Activated T-cell treated with anti-CD3 and anti-CD28 coated beads, Interleukin-2, amount 50 U/mL, for 4 hours (primary cell): ENCODE results near the gene CHST12. TPM values are rescaled to one million over a fixed set of nuclear protein-coding genes. Genes with fewer than 3 reads are reported as not detected.
"Not testable (repeated sequence)": the region's sequence is repeated elsewhere in the genome, so short reads cannot be mapped to it uniquely, and the experiment has no call there.

Experiments used
- ATAC-seq, 2 donors: fragments of 200-7000 bp; cut with Tn5 transposase; one replicate each; pipeline ENCODE4 v1.10.0; 2021
- DNase-seq: peaks from one replicate; pipeline ENCODE4 v3.0.0-alpha.2; 2020
- H3K27me3 Mint-ChIP-seq: one replicate; pipeline ENCODE4 v1.8.0; 2021; ENCODE audit warnings: low read depth, mixed read lengths
- H3K36me3 Mint-ChIP-seq: one replicate; pipeline ENCODE4 v1.8.0; 2022; ENCODE audit warnings: mixed read lengths; ENCODE audit not compliant: insufficient read depth
- H3K4me1 Mint-ChIP-seq: one replicate; pipeline ENCODE4 v1.8.0; 2021; ENCODE audit warnings: low read depth, mixed read lengths
- H3K4me3 Mint-ChIP-seq: one replicate; pipeline ENCODE4 v1.8.0; 2021; ENCODE audit warnings: mild to moderate bottlenecking, moderate library complexity, mixed read lengths
- H3K9me3 Mint-ChIP-seq: one replicate; pipeline ENCODE4 v1.8.0; 2021; ENCODE audit warnings: mixed read lengths
- total RNA-seq, 3 donors: library from RNA; stranded (reverse); gene quantifications; one replicate each; pipeline ENCODE4 v1.2.1, GENCODE V29; 2021

Gene CHST12
- total RNA-seq, 3 donors from 2014 or later: 4.9 to 6.5 (median 5.9) TPM

DNA sequence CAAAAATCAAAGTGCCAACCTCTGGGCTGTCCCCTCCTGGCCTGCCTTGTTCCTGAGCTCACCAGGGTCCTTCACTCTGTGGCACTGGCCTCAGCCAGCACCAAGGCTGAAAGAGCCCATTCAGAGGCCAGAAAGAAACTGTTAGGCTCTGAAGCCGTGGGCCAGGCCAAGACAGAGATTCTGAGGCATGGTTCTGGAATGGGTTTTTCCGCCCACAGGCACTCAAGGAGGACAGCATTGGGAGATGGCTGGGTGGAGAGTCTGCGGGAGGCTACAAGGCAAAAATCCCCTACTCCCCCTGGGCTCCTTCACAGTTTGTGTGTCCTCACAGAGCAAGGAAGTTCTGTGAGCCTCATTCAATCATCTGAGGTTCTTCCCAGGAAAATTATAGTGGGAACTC, 41.1 kb downstream of the CHST12 start:
- H3K4me1 Mint-ChIP-seq: peaks cover 6% of the 10 kb centered on the region
- DNase-seq (no peak), ATAC-seq (no peak)
- no peaks in the 10 kb centered on the region for H3K9me3 Mint-ChIP-seq
- no peaks in the 10 kb centered on the region for H3K27me3 Mint-ChIP-seq
- H3K4me3 Mint-ChIP-seq: no peak overlapping the region
- no peaks in the 10 kb centered on the region for H3K36me3 Mint-ChIP-seq

DNA sequence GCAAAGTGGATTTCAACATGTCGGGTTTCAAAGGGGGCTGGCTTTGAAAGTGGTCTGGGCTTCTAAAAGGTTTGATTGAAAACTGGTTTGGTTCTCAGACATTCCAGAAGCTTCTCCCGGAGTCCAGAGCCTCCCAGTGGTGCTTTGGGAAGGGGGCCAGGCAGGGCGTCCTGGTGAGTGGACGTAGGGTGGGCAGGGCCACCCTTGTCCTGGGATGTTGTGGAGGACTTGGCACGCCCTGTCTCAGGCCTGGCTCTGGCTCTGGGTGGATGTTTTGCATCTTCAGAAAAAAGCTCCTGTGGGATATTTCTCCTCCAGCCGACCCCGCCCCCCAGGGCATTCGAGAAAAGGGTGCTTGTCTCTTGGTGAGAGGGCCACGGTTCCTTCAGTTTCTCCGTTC, 41.6 kb downstream of the CHST12 start:
- Mint-ChIP-seq H3K9me3 (no peaks in the 10 kb centered on the region), H3K4me1 (peaks cover 6% of the 10 kb centered on the region), H3K36me3 (no peaks in the 10 kb centered on the region), H3K4me3 (no peak overlapping the region), H3K27me3 (no peaks in the 10 kb centered on the region)
- no peak for ATAC-seq
- no peak for DNase-seq

DNA sequence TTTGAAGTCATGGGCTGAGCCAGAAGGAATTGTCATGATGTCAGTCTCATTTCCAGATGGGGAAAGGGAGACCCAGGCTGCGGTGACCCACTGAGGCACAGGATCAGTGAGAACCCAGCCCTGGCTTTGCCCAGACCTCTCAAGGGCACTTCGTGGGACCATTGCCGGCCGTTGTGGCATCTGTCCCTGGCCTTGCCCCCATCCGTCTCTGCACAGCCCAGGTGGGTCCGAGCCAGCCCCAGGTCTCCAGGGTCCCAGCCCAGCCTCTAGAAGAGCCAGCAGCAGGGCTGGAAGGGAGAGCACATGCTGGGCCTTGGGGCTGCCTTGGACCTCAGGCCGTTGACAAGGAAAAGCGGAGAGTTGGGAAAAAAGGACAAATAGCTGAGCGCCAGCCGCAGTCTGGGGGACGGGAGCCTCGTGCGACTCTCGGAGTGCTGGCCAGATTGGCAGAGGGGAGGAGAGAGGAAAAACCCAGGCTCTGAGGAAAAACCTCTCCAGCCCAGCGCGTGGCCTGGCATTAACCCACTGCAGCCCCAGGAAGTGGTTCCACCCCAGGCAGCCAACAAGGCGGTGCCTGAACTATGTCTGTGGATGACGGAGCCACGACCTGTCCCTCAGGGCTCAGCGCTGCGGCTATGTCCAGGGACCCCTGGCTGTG, 42.6 kb downstream of the CHST12 start:
- H3K27me3 Mint-ChIP-seq: no peaks in the 10 kb centered on the region
- no peaks in the 10 kb centered on the region for H3K9me3 Mint-ChIP-seq
- H3K36me3 Mint-ChIP-seq: no peaks in the 10 kb centered on the region
- H3K4me1 Mint-ChIP-seq: no peaks in the 10 kb centered on the region
- DNase-seq (no peak), ATAC-seq (no peak)
- no peak overlapping the region for H3K4me3 Mint-ChIP-seq

DNA sequence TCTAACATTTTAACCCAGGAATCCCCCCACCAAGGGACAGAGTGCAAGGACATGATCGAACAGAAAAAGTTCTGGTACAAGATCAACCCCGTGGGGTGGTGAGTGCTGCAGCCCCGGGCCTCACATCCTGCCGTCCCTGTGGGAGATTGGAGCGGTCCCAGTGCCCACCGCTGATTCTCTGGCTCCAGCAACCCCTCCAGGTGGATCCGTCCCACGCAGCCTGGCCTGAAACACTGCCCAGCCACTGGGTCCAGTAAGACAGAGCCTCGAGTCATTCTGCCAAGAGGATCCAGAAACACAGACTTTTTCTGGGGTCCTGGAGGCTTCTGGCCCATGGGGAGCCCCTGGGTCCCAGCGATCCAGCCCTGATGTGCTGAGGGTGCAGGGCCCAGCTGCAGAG, 43.3 kb downstream of the CHST12 start:
- Mint-ChIP-seq H3K9me3 (no peaks in the 10 kb centered on the region), H3K4me3 (no peak overlapping the region), H3K27me3 (no peaks in the 10 kb centered on the region)

DNA sequence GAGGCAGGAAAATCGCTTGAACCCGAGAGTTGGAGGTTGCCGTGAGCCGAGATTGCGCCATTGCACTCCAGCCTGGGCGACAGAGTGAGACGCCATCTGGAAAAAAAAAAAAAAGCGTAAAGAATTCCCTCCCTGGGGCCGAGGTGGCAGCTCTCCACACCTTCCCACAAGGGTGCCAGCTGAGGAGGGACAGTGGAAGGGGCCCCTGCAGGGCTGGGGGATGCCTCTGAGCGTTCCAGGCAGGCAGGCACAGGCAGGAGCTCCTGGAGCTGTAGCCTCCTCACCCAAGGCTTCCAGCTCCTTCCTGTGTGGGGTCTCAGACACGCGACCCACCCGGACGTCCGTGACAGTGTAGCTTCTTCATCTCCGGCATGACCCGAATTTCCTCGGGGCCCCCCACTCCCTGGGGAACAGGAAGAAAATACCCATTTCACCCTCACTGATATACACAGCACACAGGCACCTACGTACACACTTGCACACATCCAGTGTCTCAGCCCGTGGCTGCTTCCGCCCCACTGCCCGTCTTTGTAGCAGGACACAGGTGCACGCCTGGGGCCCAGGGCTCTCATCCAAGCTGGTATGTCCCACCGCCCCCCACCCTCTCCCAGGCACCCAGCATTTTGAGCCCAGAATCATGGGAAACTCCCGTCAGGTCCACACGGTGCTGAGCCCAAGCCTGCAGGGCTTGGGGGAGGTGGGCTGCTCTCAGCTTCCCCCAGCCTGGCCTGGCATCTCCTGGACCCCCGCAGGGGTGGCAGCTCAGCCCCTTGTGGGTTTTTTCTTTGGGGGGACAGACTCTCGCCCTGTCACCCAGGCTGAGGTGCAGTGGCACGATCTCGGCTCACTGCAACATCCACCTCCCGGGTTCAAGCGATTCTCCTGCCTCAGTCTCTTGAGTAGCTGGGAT, 47.0 kb downstream of the CHST12 start:
- ATAC-seq (no peak), DNase-seq (no peak)
- no peaks in the 10 kb centered on the region for H3K9me3 Mint-ChIP-seq
- peaks cover 7% of the 10 kb centered on the region for H3K4me1 Mint-ChIP-seq
- H3K27me3 Mint-ChIP-seq: no peaks in the 10 kb centered on the region
- no peak overlapping the region for H3K4me3 Mint-ChIP-seq
- no peaks in the 10 kb centered on the region for H3K36me3 Mint-ChIP-seq

More for the DNA sequence above, 43.3 kb downstream of the CHST12 start:
- Mint-ChIP-seq H3K4me1 (peaks cover 3% of the 10 kb centered on the region), H3K36me3 (no peaks in the 10 kb centered on the region)
- ATAC-seq (no peak), DNase-seq (no peak)

DNA sequence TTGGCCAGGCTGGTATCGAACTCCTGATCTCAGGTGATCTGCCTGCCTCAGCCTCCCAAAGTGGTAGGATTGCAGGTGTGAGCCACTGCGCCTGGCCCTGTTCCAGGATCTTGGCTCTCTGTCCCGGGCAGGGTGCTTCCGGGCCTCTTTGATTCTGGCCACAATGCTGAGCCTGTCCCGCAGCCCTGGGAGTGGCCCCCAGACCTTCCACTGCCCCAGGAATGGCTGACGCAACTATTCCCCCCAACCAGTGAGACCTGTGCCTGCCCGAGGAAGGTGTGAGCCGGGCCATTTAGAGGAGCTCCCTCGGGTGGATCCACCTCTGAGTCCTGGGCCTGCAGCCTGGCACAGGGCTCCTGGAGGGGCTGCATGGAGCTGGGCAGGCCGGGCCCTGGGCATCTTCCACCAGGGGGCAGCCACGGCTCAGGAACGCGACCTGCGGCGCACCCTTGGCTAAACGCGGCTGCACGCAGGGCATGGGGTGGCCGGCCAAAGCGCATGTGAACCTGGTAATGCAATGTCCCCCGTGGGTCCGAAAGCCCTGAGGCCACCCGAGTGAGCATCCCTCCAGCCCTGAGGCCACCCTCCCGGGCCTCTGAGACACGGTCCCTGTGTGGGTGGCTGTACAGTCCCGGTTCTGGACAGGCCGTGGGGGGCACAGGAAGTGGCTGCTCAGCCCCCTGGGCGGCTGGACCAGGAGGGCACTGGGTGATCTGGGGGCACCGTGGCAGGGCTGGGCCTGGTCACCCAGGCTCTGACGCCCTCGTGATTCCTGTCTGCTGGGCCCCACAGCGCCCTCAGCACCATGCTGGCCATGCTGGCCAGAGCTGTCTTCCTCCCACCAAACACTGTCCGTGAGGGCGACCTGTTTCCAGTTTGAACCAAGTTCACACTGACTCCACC, 48.0 kb downstream of the CHST12 start:
- H3K4me1 Mint-ChIP-seq: peaks cover 7% of the 10 kb centered on the region
- H3K27me3 Mint-ChIP-seq: no peaks in the 10 kb centered on the region
- peak; percentile 80 for DNase-seq
- H3K4me3 Mint-ChIP-seq: peak overlapping the region; percentile 58
- H3K36me3 Mint-ChIP-seq: no peaks in the 10 kb centered on the region
- peak; percentile 98 to 99 for ATAC-seq
- H3K9me3 Mint-ChIP-seq: no peaks in the 10 kb centered on the region

DNA sequence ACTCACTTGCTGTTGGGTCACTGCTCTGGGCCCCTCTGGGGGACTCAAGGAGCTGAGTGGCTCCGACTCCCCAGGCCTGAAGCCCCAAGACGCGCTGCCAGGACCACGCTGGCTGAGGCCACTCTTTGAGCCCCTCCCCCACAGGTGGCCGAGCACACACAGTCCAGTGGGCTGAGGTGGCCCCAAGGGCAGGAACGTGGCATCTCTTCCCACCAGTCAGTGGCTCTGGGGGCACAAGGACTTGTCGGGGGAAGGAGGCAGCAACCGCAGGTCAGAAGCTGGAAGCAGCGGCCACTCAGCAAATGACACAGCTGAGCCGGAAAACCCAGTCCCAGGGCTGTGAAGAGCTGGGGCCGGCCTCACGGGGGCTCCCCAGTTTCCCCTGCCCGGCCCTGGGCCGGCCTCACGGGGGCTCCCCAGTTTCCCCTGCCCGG, 48.7 kb downstream of the CHST12 start:
- no peaks in the 10 kb centered on the region for H3K9me3 Mint-ChIP-seq
- peak overlapping the region; percentile 58 for H3K4me3 Mint-ChIP-seq

DNA sequence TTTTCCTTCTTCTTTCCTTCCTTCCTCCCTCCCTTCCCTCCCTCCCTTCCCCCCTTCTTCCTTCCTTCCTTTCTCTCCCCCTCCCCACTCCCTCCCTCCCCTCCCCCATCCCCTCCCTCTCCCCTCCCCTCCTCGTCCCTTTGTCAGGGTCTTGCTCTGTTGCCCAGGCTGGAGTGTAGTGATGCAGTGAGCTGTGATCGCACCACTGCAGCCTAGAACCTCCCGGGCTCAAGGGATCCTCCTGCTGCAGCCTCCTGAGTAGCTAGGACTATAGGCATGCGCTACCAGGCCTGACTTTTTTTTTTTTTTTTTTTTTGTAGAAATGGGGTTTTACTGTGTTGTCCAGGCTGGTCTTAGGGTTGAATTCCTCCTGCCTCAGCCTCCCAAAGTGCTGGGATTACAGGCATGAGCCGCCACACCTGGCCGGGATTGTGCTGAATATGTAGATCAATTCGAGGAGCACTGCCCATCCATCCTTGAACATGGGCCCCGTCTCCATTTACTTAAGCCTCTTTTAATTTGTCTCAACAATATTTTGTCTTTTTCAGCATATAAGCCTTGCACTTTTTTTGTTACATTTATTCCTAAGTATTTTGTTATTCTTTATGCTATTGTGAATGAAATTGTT, 49.3 kb downstream of the CHST12 start:
- Mint-ChIP-seq H3K9me3 (no peaks in the 10 kb centered on the region), H3K4me3 (no peak overlapping the region), H3K36me3 (no peaks in the 10 kb centered on the region), H3K4me1 (peaks cover 9% of the 10 kb centered on the region), H3K27me3 (no peaks in the 10 kb centered on the region)
- ATAC-seq (no peak), DNase-seq (no peak)

More for the DNA sequence above, 48.7 kb downstream of the CHST12 start:
- Mint-ChIP-seq H3K4me1 (peaks cover 7% of the 10 kb centered on the region), H3K27me3 (no peaks in the 10 kb centered on the region), H3K36me3 (no peaks in the 10 kb centered on the region)
- no peak for DNase-seq
- peak; percentile 18 to 24 for ATAC-seq

DNA sequence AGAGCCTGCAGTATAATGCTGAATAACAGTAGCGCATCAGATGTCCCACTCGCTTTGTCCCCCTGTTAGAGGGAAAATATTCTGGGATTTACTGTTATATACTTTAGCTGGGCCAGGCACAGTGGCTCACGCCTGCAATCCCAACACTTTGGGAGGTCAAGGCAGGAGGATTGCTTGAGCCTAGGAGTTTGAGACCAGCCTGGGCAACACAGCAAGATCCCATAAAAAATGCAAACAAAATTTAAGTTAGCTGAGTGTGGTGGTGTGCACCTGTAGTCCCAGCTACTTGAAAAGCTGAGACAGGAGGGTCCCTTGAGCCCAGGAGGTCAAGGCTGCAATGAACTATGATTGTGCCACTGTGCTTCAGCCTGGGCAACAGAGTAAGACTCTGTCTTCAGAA, 50.4 kb downstream of the CHST12 start:
- H3K36me3 Mint-ChIP-seq, H3K4me3 Mint-ChIP-seq, DNase-seq, H3K27me3 Mint-ChIP-seq, ATAC-seq, H3K9me3 Mint-ChIP-seq: not testable (repeated sequence)
- H3K4me1 Mint-ChIP-seq: peaks cover 15% of the 10 kb centered on the region

DNA sequence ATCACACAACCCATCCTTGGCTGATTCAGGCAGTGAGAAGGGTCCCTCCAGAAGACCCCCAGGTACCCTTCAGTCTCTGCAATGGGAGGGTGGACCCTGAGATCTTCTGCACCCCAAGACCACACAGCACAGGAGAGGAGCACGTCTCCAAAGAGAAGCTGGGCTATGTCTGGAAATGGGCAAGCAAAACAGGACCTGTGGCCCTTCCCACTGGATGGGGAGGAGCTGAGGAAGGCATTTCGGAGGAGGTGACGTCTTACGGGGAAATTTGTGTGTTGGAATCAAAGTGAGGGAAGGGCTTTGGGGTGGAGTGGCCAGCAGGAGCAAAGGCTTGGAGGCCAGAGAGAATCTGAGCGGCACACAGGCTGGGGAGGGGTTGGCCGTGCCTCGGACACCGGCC, 56.3 kb downstream of the CHST12 start:
- Mint-ChIP-seq H3K27me3 (no peaks in the 10 kb centered on the region), H3K4me3 (no peak overlapping the region), H3K9me3 (no peaks in the 10 kb centered on the region), H3K36me3 (no peaks in the 10 kb centered on the region), H3K4me1 (peaks cover 8% of the 10 kb centered on the region)
- no peak for DNase-seq
- ATAC-seq: no peak

DNA sequence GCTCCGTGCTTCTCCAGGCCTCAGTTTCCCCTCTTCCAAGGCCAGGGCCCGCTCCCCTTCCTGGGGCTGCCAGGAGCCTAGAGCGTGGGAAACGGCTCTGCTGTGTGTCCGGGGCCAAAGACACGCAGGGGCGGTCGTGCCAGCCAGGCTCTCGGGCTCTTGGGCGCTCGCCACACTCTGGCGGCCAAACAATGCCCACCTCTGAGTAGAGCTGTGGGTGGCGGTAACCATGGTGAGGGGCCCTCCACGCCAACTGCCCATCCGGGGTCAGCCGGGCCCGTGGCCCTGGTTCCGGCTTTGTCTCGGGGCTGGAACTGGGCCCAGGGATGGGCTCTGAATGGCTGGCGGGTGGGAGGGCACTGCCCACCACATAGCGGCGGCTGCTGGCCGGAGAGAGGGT, 56.8 kb downstream of the CHST12 start:
- no peaks in the 10 kb centered on the region for H3K27me3 Mint-ChIP-seq
- ATAC-seq: no peak
- no peaks in the 10 kb centered on the region for H3K9me3 Mint-ChIP-seq
- DNase-seq: no peak
- H3K36me3 Mint-ChIP-seq: no peaks in the 10 kb centered on the region
- H3K4me3 Mint-ChIP-seq: no peak overlapping the region
- peaks cover 8% of the 10 kb centered on the region for H3K4me1 Mint-ChIP-seq

DNA sequence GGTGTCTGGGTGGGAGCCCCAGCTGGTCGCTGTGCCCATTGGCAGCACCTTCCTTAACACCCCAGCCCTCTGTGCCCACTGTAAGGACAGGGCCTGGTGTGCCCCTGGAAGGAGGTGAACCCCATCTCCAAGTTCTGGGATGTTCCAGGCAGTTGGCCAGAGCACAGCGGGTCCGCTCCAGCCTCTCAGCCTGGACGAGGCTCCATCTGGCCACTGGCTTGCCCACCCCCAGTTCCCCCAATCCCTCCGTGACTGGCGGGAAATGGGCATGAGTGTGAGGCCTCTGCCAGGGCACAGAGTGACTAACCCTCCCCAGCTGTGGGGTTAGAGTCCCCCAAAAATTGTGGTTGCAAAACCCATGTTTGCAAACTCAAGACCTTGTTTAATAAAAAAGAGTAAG, 57.2 kb downstream of the CHST12 start:
- Mint-ChIP-seq H3K27me3 (no peaks in the 10 kb centered on the region), H3K4me1 (peaks cover 8% of the 10 kb centered on the region), H3K4me3 (no peak overlapping the region), H3K9me3 (no peaks in the 10 kb centered on the region), H3K36me3 (no peaks in the 10 kb centered on the region)
- ATAC-seq (no peak), DNase-seq (no peak)

DNA sequence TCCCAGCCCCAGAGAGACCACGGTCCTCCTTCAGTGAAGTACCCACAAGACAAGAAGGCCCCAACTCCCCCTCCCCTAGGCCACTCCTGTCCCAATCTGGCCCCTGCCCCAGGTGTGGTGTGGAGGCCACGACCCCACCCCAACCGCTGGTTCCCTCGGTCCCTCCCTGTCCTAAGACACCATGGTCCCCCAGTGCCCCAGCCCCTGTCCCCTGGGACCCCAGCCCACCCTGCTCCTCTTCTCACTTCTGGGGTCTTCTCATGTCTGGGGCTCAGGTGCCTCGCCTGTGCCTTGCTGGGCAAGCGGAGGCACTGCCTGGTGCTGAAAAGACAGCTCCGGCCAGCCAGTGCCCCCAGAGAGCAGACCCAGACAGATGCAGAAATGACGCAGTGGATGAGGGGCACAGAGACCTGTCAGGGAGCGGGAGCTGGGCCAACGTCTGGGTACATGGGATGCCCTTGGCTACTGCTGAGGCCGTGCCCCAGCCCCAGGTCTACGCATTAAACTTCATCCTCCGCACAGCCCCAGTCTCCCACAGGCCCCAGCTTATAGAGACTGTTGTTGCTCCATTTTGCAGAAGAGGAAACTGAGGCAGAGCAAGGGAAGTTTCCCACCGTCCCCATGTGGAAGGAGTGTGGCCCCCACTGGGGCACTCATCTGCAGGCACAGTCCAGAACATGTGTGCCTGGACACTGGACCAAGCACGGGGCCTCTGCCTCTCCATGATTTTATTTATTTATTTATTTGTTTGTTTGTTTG, 58.0 kb downstream of the CHST12 start:
- DNase-seq (no peak), ATAC-seq (no peak)
- H3K27me3 Mint-ChIP-seq: no peaks in the 10 kb centered on the region
- H3K36me3 Mint-ChIP-seq: no peaks in the 10 kb centered on the region
- no peak overlapping the region for H3K4me3 Mint-ChIP-seq
- H3K4me1 Mint-ChIP-seq: peaks cover 8% of the 10 kb centered on the region
- no peaks in the 10 kb centered on the region for H3K9me3 Mint-ChIP-seq
